Astrocyte (in vitro differentiated cells and primary cell): ENCODE measurements around the gene CAPRIN2.

ENCODE experiments used
- CTCF ChIP-seq: IDR thresholded peaks from 2 replicates; pipeline ENCODE4 v1.5.1; 2011; ENCODE audit warnings: low read depth, mild to moderate bottlenecking, inconsistent platforms, low read length, moderate library complexity; ENCODE audit not compliant: insufficient read depth
- EZH2 ChIP-seq: IDR thresholded peaks from 2 replicates; pipeline ENCODE4 v1.6.1; 2012; ENCODE audit warnings: mild to moderate bottlenecking, low read length, inconsistent platforms; ENCODE audit not compliant: insufficient read depth

- TF ChIP-seq CTCF = no peak
- TF ChIP-seq EZH2 = no peak
Observed at GRCh38 chr12:30707613-30708342, 47.0 kb downstream of the CAPRIN2 start.
